NCI-H510A (cell line): ENCODE measurements around the gene BLOC1S6.
"Not testable (repeated sequence)": the region's sequence is repeated elsewhere in the genome, so short reads cannot be mapped to it uniquely, and the experiment has no call there.

ENCODE experiments used
- DNase-seq: peaks from one replicate; lab custom pipeline; 2025; lab: John Stamatoyannopoulos, UW

BLOC1S6 gene

DNA sequence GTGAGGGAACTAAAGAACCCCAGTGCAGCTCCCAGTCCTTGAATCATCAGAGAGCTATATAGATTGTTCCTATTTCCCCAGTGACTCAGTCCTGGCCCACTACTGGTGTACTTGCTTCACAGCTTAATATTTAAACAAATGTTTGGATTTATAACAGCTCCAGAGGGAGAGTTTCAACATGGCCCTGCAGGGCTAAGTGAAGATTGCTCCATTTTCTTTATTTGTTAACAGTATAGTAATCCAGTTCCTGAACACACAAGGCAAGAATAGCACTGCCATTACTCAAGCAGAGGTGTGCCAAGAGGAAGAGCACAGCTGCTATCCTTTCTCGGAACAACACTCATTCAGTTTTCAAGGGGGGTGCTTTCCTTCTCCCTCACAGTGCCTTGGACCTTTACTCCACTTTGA is 54.2 kb downstream of the BLOC1S6 start:
- DNase-seq: no peak

DNA sequence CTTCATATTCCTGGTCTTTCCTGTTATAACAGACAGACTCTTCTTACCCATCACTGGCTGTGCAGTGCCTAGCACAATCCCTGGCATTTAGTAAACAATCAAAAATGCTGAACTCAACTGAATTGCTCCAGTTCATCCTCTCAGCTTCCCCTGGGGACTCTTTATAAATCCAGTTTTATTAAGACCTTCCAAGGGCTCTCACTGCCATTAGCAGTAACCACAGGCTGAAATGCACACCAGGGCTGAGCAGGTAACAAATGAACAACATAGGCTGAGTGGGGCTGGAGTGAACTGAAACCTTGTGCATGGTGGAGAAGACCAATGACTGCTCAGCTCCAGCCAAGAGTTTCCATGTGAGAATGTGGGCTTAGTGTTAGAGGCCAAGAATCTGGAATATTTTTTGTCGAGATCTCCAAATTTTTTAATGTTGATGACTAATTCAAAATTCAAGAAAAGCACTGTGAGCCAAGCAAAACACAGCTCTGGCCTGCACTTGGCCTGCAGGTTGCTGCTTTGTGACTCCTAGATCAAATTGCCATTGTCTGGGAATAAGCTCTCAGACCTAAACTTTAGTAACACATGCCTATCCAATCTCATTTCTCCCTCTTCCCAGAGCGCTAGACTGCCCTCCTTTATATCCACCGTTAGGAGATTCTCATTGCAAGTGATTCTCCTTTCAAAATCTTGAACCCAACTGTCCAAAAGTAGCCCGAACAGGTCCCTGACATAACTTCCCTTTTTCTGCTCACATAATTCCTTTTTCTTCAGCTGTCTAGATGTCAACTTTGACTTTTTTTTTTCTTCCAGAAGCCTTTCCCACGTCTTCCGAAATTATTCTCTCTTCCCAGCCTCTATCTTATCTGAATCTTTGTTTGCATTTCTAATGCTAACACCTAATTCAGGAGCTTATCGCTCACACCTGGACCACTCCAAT is 55.1 kb downstream of the BLOC1S6 start:
- DNase-seq: no peak

DNA sequence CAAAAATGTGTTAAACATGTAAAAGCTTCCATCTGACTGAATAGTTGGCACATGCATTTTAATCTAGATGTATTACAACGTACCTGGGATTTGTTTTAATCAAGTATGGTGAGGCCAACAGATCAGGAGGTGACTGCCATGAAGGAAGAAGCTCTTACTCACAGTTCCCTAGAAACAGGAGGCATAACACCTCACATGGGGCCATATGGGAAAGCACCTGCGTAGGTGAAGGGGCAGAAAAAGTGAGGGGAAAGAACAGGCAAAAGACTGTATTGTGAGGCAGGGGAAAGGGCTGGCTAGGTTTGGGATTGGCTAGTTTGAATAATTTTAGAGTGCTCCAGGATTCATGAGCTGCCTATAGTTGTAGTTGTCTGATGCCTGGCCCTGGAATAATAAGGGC is 57.3 kb downstream of the BLOC1S6 start:
- DNase-seq: no peak

DNA sequence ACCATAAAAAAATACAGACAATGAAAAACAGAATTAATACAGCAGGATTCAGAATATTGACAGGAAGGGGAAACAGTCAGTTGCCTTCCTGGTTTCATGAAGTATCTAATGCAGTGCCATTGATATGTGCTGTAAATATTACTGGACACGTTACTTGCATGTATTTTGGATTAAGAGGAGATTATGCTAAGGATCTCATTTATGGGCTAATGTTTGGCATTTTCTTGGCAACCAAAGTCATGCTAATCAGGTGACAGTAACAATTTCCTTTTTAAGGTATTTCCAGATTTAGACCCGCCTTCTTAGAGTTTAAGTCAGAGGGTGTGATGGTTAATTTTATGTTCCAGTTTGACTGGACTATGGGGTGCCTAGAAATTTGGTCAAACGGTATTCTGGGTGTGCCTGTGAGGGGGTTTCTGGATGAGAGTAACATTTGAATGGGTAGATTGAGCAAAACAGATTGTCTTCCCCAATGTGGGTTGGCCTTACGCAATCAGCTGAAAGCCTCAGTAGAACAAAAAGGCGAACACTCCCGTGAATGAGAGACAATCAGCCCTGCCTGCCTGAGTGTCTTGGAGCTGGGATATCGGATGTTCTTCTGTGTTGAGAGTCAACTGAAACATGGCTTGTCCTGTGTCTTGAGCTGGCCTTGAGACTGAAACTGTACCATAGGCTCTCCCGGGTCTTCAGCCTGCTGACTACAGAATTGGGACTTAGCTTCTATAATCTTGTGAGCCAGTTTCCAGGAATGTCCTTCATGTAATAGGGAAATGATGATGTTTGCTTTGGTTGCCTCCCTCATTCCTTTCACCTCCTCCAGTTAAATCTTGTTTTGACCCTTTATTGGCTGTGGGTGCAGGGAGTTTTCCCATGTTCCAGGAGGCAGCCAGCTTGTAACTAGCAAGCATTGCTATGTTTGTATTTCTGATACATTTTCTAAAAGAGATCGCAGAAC is 58.1 kb downstream of the BLOC1S6 start:
- DNase-seq: no peak

DNA sequence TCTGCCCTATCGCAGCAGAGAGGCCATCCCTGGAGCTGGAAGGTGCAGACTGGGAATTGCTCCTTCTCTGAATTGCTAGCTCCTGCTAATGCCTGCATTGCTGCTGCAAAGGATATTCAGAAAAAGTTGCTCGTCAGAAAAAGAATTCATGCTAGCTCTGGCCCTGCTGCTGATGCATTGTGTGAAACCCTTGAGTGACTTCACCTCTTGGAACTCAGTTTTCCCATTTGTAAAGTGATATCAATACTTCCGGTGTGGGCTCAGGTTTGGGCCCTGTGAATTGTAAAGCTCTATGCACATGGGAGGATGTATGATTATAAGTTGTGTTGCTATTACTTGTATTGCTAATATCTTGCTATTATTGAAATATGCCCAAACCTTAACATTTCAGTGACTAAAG is 59.0 kb downstream of the BLOC1S6 start:
- no peak for DNase-seq

DNA sequence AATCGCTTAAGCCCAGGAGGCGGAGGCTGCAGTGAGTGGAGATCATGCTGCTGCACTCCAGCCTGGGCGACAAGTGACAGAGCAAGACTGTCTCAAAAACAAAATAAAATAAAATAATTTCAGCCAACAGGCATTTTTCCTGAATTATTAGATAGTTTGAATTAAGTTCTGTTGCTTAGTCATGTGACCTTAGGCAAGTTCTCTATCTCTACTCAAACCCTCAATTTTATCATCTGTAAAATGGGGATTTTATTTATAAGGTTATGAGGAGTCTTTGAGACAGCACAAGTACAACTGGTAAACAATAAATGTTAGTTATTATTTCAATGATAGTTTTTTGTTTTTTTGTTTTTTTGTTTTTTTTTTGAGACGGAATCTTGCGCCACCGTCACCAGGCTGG is 60.6 kb downstream of the BLOC1S6 start:
- DNase-seq: no peak

DNA sequence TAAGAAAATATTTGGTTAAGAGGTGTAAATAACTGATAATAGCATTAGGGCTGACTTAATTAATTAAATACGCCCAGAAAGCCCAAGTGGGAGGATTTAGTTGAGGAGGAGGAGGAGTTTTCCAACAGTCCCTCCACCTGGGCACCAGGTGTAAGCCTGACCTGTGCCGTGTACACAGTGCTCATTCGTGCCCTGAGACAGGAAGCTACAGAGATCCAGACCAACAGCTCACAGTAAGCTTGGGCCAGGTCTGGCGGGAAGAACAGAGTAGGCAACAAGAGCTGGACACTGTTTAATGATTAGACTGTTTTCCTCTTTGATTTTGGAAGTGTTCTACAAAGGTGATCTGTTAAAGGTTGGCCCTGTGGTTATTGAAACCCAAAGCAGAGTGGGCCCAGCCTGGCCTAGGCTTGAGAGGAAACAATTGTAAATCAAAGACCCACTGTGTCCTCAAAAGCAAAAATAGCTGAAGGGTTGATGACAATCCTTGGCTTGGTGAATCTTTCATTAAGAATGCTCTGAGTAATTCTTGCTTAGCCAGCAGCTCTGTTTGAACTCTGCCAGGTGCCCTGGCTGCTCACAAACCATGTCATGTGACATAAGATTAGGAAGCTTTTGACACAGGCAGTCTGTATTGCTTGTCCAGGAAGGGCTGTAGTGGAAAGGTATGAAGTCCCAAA is 61.5 kb downstream of the BLOC1S6 start:
- DNase-seq: peak; percentile 8

DNA sequence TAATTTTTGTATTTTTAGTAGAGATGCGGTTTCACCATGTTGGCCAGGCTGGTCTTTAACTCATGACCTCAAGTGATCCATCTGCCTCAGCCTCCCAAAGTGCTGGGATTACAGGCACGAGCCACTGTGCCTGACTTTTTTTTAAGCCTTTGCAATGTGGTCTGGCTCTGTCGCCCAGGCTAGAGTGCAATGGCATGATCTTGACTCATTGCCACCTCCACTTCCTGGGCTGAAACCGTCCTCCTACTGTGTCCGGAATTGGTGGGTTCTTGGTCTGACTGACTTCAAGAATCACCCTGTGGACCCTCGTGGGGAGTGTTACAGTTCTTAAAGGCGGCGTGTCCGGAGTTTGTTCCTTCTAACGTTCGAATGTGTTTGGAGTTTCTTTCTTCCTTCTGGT is 62.8 kb downstream of the BLOC1S6 start:
- DNase-seq: not testable (repeated sequence)

DNA sequence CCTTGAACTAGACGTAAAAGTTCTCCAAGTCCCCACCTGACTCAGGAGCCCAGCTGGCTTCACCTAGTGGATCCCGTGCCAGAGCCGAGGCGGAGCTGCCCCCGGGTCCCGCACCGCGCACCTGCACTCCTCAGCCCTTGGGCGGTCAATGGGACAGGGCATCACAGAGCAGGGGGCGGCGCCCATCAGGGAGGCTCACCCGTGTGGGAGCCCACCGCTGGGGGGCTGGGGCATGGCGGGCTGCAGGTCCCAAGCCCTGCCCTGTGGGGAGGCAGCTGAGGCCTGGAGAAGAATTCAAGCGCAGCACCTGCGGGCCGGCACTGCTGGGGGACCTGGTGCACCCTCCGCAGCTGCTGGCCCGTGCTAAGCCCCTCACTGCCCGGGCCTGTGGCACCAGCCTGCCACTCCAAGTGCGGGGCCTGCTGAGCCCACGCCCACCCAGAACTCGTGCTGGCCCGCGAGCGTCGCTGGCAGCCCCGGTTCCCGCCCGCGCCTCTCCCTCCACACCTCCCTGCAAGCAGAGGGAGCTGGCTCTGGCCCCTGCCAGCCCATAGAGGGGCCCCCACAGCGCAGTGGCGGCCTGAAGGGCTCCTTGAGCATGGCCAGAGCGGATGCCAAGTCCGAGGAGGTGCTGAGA is 63.8 kb downstream of the BLOC1S6 start:
- no peak for DNase-seq

DNA sequence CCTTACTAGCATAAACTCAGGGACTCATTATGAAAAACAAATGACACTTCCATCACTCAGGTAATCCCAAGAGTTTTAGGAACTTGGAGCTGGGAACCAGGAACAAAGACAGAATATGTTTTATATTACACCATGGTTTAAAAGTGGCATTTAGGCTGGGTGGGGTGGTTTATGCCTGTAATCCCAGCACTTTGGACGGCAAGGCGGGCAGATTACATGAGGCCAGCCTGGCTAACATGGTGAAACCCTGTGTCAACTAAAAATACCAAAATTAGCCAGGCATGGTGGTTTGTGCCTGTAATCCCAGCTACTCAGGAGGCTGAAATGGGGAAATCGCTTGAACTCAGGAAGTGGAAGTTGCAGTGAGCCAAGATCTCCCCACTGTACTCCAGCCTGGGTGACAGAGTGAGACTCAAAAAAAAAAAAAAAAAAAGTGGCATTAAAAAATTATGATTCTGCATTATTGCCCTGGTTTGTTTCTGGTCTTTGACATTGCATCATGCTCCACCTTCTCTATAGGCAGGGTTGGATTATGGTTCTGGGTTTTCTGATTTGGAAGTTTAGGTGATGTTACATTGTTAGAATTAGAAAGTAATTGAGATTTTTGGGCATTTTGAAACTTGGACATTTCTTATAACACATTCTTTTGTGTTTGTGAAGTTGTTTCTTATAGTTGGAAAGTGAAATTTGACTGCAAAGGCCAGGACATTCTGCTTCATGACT is 66.7 kb downstream of the BLOC1S6 start:
- no peak for DNase-seq

DNA sequence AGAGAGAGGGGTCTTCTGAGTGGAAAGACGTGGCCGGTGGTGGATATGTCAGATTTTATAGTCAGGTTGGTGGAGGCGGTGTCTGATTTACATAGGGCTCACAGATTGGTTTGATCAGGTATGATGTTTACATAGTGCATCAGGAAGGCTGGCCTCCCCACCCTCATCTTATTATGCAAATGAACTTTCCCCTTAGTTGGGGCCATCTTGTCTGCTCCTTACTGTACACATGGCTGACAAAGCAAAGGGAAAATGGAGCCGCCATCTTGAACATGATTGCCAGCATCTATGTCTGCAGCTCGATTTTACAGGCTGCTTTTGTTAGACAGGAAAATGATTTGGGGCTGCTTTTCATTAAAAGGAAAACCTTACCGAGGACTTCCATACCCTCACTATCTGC is 67.6 kb downstream of the BLOC1S6 start:
- DNase-seq: no peak

DNA sequence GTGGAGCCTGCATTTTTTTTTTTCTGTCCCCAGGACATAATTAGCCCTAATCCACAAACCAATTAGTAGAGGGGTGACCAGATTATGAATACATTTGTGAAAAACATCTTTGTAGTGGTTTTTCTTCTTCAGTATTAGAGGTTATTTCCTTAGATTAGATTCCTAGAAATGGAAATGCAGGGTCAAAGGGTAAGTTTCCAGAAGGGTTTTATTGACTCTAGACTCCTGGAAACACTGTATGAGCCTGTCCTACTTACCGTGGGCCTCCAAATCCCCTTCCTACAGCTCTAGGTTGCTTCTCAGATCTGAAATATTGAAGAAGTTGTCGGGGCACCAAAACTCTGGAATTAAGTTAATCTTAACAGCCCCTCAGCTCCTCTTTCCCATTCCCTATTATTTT is 70.1 kb downstream of the BLOC1S6 start:
- DNase-seq: no peak

DNA sequence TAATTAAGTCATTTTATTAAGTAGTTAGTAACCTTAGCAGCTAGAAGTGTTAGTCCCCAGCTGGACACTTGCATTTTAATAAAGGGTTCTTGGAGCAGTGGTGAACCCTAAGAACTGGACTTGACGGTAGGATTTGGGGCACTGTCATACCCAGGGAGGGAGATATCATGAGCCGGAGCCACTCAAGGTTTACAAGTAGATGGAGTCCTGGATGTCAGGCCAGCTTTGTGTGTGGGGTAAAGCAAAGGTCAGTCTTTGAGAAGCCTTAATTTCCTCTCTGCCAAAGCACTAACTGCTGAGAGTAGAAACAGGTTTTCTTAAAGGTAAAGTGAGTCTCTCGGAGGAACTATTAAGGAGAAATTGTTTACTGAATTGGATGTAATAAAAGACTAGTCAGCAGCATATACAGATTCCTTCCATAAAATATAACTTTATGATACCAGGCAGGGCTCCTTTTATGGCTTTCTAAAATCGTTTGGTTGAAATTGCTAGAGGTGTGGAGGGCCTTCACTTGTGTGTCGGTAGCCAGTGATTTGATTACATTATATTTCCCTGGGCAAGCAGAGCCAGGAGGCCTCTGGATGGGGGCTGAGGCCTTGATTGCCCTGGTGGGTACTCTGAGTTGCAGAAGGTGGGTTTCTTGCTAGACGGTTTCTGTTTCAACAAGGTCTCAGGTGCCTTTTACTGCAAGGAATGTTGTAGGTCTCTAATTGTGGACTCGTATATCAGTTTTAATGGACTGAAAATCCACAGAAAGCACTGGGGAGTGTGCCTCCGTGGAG is 70.8 kb downstream of the BLOC1S6 start:
- no peak for DNase-seq
